D721Med (cell line): Measurements from ENCODE around the gene SLIT1.

ENCODE experiments used
- DNase-seq: peaks from one replicate; pipeline ENCODE4 v3.0.0; 2011; ENCODE audit warnings: low spot score; ENCODE audit not compliant: insufficient read length
- FAIRE-seq: peaks from 2 replicates; lab custom pipeline; 2011; peaks lifted over from hg19 to GRCh38; lab: Jason Lieb, UNC
- TF ChIP-seq, protein P1 (sequence below): IDR thresholded peaks from 2 replicates; pipeline ENCODE4 v1.5.1; 2012; ENCODE audit warnings: mild to moderate bottlenecking, control low read depth; ENCODE audit not compliant: insufficient read depth; ENCODE audit errors: missing control alignments

Gene SLIT1

DNA sequence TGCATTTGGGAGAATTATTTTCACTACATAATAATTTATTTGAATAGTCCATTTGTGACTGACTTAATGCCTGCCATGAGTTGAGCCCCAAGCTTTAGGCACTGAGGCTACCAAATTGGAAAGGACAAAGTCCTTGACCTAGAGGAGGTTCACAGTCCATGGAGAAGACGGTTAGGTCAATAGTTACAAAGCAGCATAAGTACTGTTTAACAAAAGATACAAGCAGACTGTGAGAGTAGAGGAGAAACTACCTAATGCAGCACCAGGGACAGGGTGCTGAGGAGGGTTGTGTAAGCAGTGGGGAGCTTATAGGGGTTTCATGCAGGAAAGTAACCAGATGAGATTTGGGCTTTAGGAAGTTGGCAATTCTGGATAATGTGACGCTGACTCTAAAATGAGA, 214.4 kb downstream of the SLIT1 start:
- no peak for FAIRE-seq
- TF ChIP-seq, protein P1, sequence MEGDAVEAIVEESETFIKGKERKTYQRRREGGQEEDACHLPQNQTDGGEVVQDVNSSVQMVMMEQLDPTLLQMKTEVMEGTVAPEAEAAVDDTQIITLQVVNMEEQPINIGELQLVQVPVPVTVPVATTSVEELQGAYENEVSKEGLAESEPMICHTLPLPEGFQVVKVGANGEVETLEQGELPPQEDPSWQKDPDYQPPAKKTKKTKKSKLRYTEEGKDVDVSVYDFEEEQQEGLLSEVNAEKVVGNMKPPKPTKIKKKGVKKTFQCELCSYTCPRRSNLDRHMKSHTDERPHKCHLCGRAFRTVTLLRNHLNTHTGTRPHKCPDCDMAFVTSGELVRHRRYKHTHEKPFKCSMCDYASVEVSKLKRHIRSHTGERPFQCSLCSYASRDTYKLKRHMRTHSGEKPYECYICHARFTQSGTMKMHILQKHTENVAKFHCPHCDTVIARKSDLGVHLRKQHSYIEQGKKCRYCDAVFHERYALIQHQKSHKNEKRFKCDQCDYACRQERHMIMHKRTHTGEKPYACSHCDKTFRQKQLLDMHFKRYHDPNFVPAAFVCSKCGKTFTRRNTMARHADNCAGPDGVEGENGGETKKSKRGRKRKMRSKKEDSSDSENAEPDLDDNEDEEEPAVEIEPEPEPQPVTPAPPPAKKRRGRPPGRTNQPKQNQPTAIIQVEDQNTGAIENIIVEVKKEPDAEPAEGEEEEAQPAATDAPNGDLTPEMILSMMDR: no peak
- DNase-seq: no peak

DNA sequence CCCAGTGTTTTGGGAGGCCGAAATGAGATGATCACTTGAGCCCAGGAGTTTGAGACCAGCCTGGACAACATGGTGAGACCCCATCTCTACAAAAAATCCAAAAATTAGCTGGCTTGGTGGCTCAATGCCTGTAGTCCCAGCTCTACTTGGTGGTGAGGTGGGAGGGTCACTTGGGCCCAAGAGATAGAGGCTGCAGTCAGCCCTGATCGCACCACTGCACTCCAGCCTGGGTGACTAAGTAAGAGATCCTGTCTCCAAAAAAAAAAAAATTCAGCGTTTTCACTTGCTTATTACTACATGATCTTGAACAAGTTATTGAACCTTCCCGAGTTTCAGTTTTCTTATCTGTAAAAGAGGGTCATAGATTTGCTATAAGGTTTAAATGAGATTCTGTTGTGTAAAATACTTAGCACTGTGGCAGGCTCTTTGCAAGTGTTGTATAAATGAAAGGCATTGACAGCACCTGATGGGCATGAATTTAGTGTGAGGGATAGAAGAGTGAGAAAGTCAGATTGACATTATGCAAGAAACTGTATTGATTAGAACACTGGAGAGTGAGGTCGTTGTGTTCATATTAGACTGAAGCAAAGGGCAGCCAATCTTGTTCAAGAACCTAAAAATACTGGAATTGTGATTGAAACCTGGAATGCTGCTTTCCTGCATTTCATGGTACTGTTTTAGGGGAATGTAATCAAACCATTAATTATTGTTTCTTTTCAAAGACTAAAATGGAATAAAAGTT, 216.9 kb downstream of the SLIT1 start:
- TF ChIP-seq, protein P1: no peak
- DNase-seq: no peak
- no peak for FAIRE-seq

DNA sequence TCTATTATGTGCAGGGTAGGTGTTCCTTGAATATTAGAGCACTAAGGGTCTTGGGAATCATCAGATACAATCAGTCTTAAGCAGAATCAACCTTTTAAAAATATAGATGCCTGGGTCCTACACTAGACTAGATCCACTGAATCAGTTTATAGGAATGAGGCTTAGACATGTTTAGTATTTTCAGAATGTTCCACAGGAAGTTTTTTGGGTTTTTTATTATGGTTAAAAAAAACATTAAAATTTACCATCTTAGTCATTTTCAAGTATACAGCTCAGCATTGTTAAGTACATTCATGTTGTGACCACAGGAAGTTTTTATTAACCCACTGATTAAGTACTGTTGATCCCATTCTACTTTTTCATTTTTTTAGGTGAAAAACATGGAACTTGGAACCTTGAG, 217.9 kb downstream of the SLIT1 start:
- FAIRE-seq (no peak), DNase-seq (no peak)
- TF ChIP-seq, protein P1: no peak

DNA sequence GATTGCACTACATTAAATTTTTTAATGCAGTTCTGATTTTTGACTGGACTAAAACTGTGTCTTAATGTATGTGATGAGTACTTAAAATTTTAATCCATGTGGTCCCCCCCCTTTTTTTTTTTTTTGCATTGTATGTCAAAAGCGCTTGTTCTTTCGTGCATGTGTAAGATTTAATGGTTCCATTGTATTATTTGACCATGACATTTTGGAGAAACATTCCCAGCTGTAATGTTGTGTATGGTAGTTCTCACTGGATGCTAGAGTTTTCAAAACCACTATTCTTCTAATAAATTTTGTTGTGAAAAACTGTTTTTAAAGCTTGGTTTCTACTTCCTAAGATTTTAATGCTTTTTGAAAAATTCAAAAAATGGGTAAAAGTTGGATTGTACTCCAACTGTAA, 221.6 kb downstream of the SLIT1 start:
- TF ChIP-seq, protein P1: no peak
- FAIRE-seq: no peak

DNA sequence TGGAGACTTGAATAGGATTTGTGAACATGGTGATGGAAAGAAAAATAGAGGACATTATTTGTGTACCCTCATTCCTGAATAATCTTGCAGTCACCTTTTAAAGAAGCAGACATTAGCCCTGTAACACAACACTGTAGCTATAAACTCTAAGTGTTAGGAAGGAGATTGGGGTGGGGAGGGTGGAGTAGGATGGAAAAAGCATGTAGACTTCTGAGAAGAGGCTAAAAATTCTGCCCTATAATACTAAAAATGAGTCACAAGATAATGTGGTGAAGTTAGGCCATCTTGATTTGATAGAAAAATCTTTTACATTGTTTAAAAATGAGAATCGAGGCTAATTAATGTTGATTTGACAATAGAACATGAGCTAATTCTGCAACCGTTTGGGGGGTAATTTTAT, 224.9 kb downstream of the SLIT1 start:
- TF ChIP-seq, protein P1: no peak
- no peak for FAIRE-seq
- no peak for DNase-seq

More for the DNA sequence above, 221.6 kb downstream of the SLIT1 start:
- DNase-seq: no peak

DNA sequence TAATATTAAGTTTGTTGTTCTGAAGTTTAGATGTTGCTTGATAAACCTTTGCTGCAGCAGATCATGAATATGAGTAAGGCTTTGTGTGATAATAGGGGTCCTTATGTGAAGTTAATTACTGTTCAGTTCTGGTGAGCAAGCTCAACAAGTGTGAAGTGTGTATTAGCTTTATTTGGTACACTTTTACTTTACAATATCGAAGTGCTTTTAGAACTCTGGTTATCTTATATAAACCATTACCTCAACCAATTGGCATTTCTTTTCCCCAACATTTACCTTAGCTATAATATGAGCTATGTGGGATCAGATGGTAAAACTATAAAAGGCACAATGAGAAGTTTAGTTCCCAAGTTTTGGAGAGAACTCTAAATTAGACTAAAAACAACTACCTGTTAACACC, 226.0 kb downstream of the SLIT1 start:
- TF ChIP-seq, protein P1: no peak
- FAIRE-seq (peak; percentile 73), DNase-seq (no peak)

- TF ChIP-seq, protein P1: no peak
- FAIRE-seq (no peak), DNase-seq (no peak)
Observed at GRCh38 chr10:96958071-96958470, 227.7 kb downstream of the SLIT1 start.
